Parathyroid adenoma (tissue), 2 donors: Measurements from ENCODE around the gene CPT2.
A peak's percentile ranks its signal among the peaks of the same experiment; 100 is the strongest.

Experiments used
- H2AFZ ChIP-seq: fragments of 300-600 bp; sonication (generic); one replicate; pipeline ENCODE4 v1.7.0; 2017; ENCODE audit warnings: antibody characterized with exemption, mild to moderate bottlenecking
- H3K27ac ChIP-seq: fragments of 300-600 bp; sonication (generic); one replicate; pipeline ENCODE4 v1.7.0; 2017
- H3K27me3 ChIP-seq: fragments of 300-600 bp; sonication (generic); one replicate; pipeline ENCODE4 v1.7.0; 2017; ENCODE audit warnings: low read length; ENCODE audit not compliant: control insufficient read depth, insufficient read depth
- H3K36me3 ChIP-seq: fragments of 300-600 bp; sonication (generic); one replicate; pipeline ENCODE4 v1.7.0; 2017; ENCODE audit warnings: low read length; ENCODE audit not compliant: control insufficient read depth, insufficient read depth
- H3K4me1 ChIP-seq: fragments of 300-600 bp; sonication (generic); one replicate; pipeline ENCODE4 v1.7.0; 2017; ENCODE audit warnings: control low read depth
- H3K4me2 ChIP-seq: fragments of 300-600 bp; sonication (generic); one replicate; pipeline ENCODE4 v1.7.0; 2017; ENCODE audit warnings: low read length
- H3K4me3 ChIP-seq: fragments of 300-600 bp; sonication (generic); one replicate; pipeline ENCODE4 v1.7.0; 2017; ENCODE audit warnings: low read depth, low read length
- H3K79me2 ChIP-seq: fragments of 300-600 bp; sonication (generic); one replicate; pipeline ENCODE4 v1.7.0; 2017; ENCODE audit warnings: control low read depth
- H3K9ac ChIP-seq: fragments of 300-600 bp; sonication (generic); one replicate; pipeline ENCODE4 v1.7.0; 2017; ENCODE audit warnings: mild to moderate bottlenecking
- H3K9me3 ChIP-seq: fragments of 300-600 bp; sonication (generic); one replicate; pipeline ENCODE4 v1.7.0; 2017; ENCODE audit warnings: low read length; ENCODE audit not compliant: control insufficient read depth
- TF ChIP-seq, protein P1 (sequence below): fragments of 300-600 bp; sonication (generic); IDR thresholded peaks from one replicate; pipeline ENCODE4 v1.7.0; 2017; ENCODE audit warnings: antibody characterized with exemption, mild to moderate bottlenecking
- donor health status: primary hyperparathyroidism.

The CPT2 gene

GRCh38 chr1:53210954-53211353, 14.3 kb downstream of the CPT2 start:
- Histone ChIP-seq H3K79me2 (no peaks in the 10 kb centered on the region), H3K9me3 (no peaks in the 10 kb centered on the region), H3K27ac (no peak overlapping the region), H3K4me1 (no peaks in the 10 kb centered on the region), H3K4me3 (no peak overlapping the region), H3K27me3 (no peaks in the 10 kb centered on the region), H3K4me2 (no peak overlapping the region), H3K9ac (no peak overlapping the region), H3K36me3 (no peaks in the 10 kb centered on the region), H2AFZ (no peak overlapping the region)
- TF ChIP-seq, protein P1, sequence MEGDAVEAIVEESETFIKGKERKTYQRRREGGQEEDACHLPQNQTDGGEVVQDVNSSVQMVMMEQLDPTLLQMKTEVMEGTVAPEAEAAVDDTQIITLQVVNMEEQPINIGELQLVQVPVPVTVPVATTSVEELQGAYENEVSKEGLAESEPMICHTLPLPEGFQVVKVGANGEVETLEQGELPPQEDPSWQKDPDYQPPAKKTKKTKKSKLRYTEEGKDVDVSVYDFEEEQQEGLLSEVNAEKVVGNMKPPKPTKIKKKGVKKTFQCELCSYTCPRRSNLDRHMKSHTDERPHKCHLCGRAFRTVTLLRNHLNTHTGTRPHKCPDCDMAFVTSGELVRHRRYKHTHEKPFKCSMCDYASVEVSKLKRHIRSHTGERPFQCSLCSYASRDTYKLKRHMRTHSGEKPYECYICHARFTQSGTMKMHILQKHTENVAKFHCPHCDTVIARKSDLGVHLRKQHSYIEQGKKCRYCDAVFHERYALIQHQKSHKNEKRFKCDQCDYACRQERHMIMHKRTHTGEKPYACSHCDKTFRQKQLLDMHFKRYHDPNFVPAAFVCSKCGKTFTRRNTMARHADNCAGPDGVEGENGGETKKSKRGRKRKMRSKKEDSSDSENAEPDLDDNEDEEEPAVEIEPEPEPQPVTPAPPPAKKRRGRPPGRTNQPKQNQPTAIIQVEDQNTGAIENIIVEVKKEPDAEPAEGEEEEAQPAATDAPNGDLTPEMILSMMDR: no peak

GRCh38 chr1:53214376-53214940, 17.8 kb downstream of the CPT2 start:
- H3K4me3 ChIP-seq: no peak overlapping the region
- H3K9me3 ChIP-seq: no peaks in the 10 kb centered on the region
- peaks cover under 1% of the 10 kb centered on the region for H3K4me1 ChIP-seq
- H3K79me2 ChIP-seq: no peaks in the 10 kb centered on the region
- H2AFZ ChIP-seq: no peak overlapping the region
- TF ChIP-seq, protein P1: no peak
- no peak overlapping the region for H3K9ac ChIP-seq
- no peaks in the 10 kb centered on the region for H3K36me3 ChIP-seq
- no peaks in the 10 kb centered on the region for H3K27me3 ChIP-seq
- H3K27ac ChIP-seq: no peak overlapping the region
- H3K4me2 ChIP-seq: no peak overlapping the region

- Histone ChIP-seq H3K36me3 (no peaks in the 10 kb centered on the region), H3K4me2 (no peak overlapping the region), H3K9ac (no peak overlapping the region), H2AFZ (no peak overlapping the region), H3K27me3 (no peaks in the 10 kb centered on the region), H3K9me3 (no peaks in the 10 kb centered on the region), H3K4me3 (no peak overlapping the region), H3K79me2 (no peaks in the 10 kb centered on the region), H3K4me1 (peaks cover 6% of the 10 kb centered on the region), H3K27ac (no peak overlapping the region)
- TF ChIP-seq, protein P1: no peak
These were observed 21.6 kb downstream of the CPT2 start for GRCh38 chr1:53218201-53218600.

GRCh38 chr1:53219711-53220110, 23.1 kb downstream of the CPT2 start:
- Histone ChIP-seq H3K9ac (peak overlapping the region; percentile 20), H3K4me1 (peaks cover 6% of the 10 kb centered on the region), H3K4me3 (peak overlapping the region; percentile 93), H3K36me3 (no peaks in the 10 kb centered on the region), H3K27ac (peak overlapping the region; percentile 80), H3K4me2 (peak overlapping the region; percentile 91), H3K79me2 (no peaks in the 10 kb centered on the region), H3K9me3 (no peaks in the 10 kb centered on the region), H2AFZ (peak overlapping the region; percentile 67), H3K27me3 (no peaks in the 10 kb centered on the region)
- TF ChIP-seq, protein P1: no peak
